Measurements from ENCODE around the gene MB. TPM values are rescaled to one million over a fixed set of nuclear protein-coding genes. Genes with fewer than 3 reads are reported as not detected.
"Not testable (repeated sequence)": the region's sequence is repeated elsewhere in the genome, so short reads cannot be mapped to it uniquely, and the experiment has no call there.

MB gene
- 10 to 100 TPM in 1 of 2 donors, 1 to 10 TPM in 1; 9.9 to 71.8 TPM for total RNA-seq

DNA sequence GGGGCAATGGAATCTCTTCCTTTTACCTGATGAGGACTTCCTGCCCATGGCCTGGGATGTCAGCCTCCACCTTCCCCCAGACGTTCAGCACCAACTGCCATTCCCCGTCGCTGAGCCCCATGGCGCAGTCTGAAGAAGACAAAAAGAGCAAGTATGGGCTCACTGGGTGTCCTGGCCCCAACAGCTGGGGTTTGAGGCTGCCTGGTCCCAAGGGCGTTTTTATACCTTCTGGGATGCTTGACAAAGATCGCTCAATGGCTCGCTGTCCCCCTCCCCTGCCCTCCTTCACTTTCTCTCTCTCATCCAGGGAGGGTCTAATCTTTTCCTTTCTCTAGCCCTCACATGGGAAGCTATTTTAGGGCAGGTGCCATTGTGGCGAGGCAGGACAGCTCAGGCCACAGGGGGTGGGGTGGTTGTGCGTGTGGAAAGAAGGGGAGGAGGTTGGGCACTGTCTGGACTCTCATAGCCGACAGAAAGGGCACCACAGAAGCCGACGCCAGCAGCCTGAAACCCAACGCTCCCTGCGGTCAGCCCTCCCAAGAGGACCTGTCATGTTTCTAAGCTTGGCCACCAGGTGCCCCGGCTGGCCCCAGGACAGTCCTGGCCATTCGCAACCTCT, at the start of gene MB:
MB (minus strand) TSS at position 193 of the 619 bp plus-strand sequence; CDS start at position 121, 72 bp downstream.
- no peak for TF ChIP-seq POLR2A (IDR thresholded peaks at IDR 0.05)
- TF ChIP-seq POLR2AphosphoS5 (IDR thresholded peaks at IDR 0.05) = no peak
- TF ChIP-seq, protein P1, sequence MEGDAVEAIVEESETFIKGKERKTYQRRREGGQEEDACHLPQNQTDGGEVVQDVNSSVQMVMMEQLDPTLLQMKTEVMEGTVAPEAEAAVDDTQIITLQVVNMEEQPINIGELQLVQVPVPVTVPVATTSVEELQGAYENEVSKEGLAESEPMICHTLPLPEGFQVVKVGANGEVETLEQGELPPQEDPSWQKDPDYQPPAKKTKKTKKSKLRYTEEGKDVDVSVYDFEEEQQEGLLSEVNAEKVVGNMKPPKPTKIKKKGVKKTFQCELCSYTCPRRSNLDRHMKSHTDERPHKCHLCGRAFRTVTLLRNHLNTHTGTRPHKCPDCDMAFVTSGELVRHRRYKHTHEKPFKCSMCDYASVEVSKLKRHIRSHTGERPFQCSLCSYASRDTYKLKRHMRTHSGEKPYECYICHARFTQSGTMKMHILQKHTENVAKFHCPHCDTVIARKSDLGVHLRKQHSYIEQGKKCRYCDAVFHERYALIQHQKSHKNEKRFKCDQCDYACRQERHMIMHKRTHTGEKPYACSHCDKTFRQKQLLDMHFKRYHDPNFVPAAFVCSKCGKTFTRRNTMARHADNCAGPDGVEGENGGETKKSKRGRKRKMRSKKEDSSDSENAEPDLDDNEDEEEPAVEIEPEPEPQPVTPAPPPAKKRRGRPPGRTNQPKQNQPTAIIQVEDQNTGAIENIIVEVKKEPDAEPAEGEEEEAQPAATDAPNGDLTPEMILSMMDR (IDR thresholded peaks at IDR 0.05) = no peak
- H3K27ac ChIP-seq = no peak within 1 kb of the TSS

GRCh38 chr22:35666699-35667098, 49.6 kb upstream of the MB start:
- DNase-seq (ENCODE audit: low spot score); H3K36me3 ChIP-seq; H3K4me1 ChIP-seq (replicated peaks); H3K27ac ChIP-seq; H3K27me3 ChIP-seq (replicated peaks; ENCODE audit: insufficient read depth); H3K4me3 ChIP-seq; H3K9me3 ChIP-seq; intact Hi-C loops (cut with DNase I): not testable (repeated sequence)
- WGBS = 97% methylated on average over 1 of the region's 1 CpG

More for the DNA sequence above, at the start of gene MB:
- Histone ChIP-seq H3K4me3 (no peak within 1 kb of the TSS), H3K27me3 (replicated peaks; ENCODE audit: insufficient read depth) (no peaks in the 10 kb centered on the region), H3K9me3 (no peaks in the 10 kb centered on the region), H3K4me1 (replicated peaks) (peaks cover 7% of the 10 kb centered on the region), H3K36me3 (no peaks in the 10 kb centered on the region)
- DNase-seq (ENCODE audit: low spot score) = no peak
- intact Hi-C loops (cut with DNase I) = no loop called here
- 85% methylated on average over 16 of the region's 16 CpGs for WGBS

DNA sequence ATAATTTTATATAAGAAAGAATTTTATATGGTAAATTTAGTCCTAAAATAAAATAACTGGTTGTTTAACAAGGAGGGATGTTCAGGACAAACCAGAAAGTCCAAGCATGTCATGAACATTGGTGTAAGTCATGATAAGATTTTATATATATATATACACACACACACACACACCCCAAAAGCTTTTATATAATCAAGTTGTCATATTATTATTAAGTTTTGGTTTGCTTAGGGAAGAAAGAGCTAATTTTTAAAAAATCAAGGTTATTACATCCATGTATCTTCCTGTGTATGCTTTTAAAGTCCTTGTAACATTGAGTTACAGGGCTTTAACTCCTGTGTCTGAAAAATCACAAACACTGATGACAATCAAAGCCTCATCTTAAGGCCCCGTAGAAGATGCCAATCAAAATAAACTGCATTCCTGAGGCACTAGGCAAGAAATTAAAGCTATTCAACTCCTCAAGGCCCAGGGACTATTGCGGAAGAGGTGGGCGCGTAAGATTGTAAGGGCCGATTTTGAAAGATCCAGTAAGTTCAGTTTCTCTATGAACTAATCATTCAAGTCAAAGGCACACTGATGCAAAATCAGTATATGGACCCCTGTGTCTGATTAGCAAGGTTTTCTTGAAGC, 47.9 kb upstream of the MB start:
- Histone ChIP-seq H3K27ac (no peak overlapping the region), H3K4me3 (no peak overlapping the region), H3K27me3 (replicated peaks; ENCODE audit: insufficient read depth) (no peaks in the 10 kb centered on the region), H3K9me3 (no peaks in the 10 kb centered on the region), H3K36me3 (no peaks in the 10 kb centered on the region), H3K4me1 (replicated peaks) (no peaks in the 10 kb centered on the region)
- TF ChIP-seq POLR2AphosphoS5 (IDR thresholded peaks at IDR 0.05) = no peak
- TF ChIP-seq POLR2A (IDR thresholded peaks at IDR 0.05) = no peak
- TF ChIP-seq, protein P1 (IDR thresholded peaks at IDR 0.05) = no peak
- WGBS = 89% methylated on average over 5 of the region's 5 CpGs
- no peak for DNase-seq (ENCODE audit: low spot score)
- intact Hi-C loops (cut with DNase I) = no loop called here

DNA sequence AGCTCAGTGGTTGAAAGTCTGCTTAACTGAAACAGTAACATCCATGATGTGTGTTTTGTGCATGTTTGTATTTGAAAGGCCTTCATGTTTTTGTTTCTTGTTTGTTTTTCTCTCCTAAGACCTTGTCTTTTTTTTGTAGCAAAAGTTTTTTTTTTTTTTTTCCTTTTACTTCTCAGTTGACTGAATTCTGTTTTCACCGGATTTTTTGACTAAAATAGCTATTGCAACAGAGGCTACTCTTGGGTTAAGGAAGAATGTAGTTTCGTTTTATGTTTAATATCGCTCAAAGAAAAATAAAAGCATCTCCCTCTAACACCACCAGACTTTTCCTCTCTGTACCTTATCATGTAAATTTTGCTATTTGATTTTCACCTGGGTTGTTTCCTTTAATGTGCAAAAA, 46.2 kb upstream of the MB start:
- Histone ChIP-seq H3K27ac (peak overlapping the region; percentile 33 to 50), H3K9me3 (no peaks in the 10 kb centered on the region), H3K4me3 (no peak overlapping the region), H3K27me3 (replicated peaks; ENCODE audit: insufficient read depth) (no peaks in the 10 kb centered on the region), H3K4me1 (replicated peaks) (no peaks in the 10 kb centered on the region), H3K36me3 (peaks cover 3 to 11% of the 10 kb centered on the region in 2 donors)
- no peak for DNase-seq (ENCODE audit: low spot score)
- intact Hi-C loops (cut with DNase I) = no loop called here
- no peak for TF ChIP-seq POLR2AphosphoS5 (IDR thresholded peaks at IDR 0.05)
- TF ChIP-seq, protein P1 (IDR thresholded peaks at IDR 0.05) = no peak
- no peak for TF ChIP-seq POLR2A (IDR thresholded peaks at IDR 0.05)
- 50% methylated on average over 3 of the region's 3 CpGs for WGBS

- Histone ChIP-seq H3K4me3 (no peak overlapping the region), H3K9me3 (no peaks in the 10 kb centered on the region), H3K27me3 (replicated peaks; ENCODE audit: insufficient read depth) (no peaks in the 10 kb centered on the region), H3K4me1 (replicated peaks) (no peaks in the 10 kb centered on the region), H3K36me3 (peaks cover 3 to 11% of the 10 kb centered on the region in 2 donors), H3K27ac (peak overlapping the region; percentile 33 to 50)
- 72% methylated on average over 2 of the region's 2 CpGs for WGBS
- intact Hi-C loops (cut with DNase I) = no loop called here
- TF ChIP-seq POLR2AphosphoS5 (IDR thresholded peaks at IDR 0.05) = no peak
- TF ChIP-seq, protein P1 (IDR thresholded peaks at IDR 0.05) = no peak
- no peak for TF ChIP-seq POLR2A (IDR thresholded peaks at IDR 0.05)
- no peak for DNase-seq (ENCODE audit: low spot score)
Observed at GRCh38 chr22:35662914-35663313, 45.8 kb upstream of the MB start.

All from prostate gland (tissue), 2 donors.